ENCODE data around the gene IKBIP. TPM values are rescaled to one million over a fixed set of nuclear protein-coding genes. Genes with fewer than 3 reads are reported as not detected.
A peak's percentile ranks its signal among the peaks of the same experiment; 100 is the strongest.

The IKBIP gene
- total and polyA plus RNA-seq, 7 donors: 4.8 to 15.2 (median 7.2) TPM

DNA sequence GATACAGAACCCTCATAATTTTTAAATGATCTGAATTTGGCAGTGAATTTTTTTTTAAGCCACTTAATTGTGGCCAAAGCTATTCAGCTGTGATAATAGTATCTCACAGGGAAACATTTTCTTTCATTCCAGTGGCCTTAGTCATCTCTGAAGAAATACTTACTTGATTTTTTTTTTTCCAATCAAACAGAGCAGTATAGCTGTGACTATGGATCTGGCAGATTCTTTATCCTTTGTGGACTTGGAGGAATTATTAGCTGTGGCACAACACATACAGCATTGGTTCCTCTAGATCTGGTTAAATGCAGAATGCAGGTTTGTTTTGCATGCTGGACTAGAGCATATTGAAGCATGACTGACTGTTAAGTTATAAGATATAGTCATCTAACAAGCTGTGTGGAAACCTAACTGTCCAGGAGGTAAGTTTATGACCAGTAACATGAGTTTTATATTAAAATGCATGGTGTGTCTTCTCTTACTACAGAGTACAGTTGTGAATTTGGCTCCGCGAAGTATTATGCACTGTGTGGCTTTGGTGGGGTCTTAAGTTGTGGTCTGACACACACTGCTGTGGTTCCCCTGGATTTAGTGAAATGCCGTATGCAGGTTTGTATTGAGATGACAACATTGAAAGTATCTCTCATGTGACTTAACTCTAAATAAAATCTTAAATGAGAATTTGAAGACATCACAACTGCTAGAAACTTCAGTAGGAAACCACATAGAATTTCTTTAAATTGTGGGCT lies 49.2 kb downstream of the IKBIP start:
- Histone ChIP-seq H3K27me3 (no peaks in the 10 kb centered on the region), H3K36me3 (peaks cover 22 to 47% (median 31%) of the 10 kb centered on the region in 4 donors), H3K9me3 (no peaks in the 10 kb centered on the region), H3K4me3 (peak overlapping the region; percentile 76 to 98 (median 88)), H3K27ac (peak overlapping the region; percentile 94 to 100 (median 96)), H3K4me1 (peaks cover 0 to 40% (median 30%) of the 10 kb centered on the region in 4 donors)
- intact Hi-C loops (cut with DNase I): no loop called here
- 42 to 49% methylated on average over 3 of the region's 3 CpGs for WGBS, 2 donors
- DNase-seq: no peak
- TF ChIP-seq EP300 (IDR thresholded peaks at IDR 0.05) (no peak), POLR2AphosphoS5 (IDR thresholded peaks at IDR 0.05) (no peak), POLR2A (IDR thresholded peaks at IDR 0.05) (no peak)
- TF ChIP-seq, protein P1, sequence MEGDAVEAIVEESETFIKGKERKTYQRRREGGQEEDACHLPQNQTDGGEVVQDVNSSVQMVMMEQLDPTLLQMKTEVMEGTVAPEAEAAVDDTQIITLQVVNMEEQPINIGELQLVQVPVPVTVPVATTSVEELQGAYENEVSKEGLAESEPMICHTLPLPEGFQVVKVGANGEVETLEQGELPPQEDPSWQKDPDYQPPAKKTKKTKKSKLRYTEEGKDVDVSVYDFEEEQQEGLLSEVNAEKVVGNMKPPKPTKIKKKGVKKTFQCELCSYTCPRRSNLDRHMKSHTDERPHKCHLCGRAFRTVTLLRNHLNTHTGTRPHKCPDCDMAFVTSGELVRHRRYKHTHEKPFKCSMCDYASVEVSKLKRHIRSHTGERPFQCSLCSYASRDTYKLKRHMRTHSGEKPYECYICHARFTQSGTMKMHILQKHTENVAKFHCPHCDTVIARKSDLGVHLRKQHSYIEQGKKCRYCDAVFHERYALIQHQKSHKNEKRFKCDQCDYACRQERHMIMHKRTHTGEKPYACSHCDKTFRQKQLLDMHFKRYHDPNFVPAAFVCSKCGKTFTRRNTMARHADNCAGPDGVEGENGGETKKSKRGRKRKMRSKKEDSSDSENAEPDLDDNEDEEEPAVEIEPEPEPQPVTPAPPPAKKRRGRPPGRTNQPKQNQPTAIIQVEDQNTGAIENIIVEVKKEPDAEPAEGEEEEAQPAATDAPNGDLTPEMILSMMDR (IDR thresholded peaks at IDR 0.05): no peak

DNA sequence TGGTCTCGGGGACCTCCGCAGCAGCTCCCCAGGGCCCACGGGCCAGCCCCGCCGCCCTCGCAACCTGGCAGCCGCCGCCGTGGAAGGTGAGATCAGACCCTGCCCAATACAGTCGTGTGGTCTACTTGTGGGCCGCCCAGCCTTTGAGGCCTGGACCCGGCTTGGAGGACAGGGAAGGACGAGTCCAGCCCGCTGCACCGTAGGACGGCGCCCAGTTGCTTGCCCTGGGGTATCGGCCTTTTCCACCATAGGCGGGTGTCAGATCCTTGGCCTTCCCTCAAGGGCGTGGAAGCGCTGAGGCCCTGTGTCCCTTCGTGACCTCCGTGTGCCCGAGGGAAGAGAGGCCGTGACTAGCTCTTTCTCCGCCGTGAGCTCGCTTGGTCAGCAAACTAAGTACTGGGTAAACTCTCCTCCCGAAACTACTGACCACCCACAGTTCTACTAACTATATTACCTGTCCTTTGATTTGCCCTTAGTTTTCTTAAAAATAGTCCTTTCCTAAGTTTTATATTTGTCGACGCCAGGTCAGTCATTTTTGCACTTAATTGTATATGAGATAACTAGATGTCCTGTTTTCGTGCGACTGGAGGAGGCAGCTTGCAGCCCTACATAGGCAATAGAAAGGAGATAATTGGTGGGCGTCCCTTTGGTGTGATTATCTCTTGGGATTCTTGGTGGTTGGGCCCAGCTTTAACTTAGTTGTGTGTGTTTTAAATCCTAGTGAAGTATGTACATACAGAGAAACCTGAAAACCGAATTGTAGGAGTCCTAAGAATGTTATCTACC lies 50.3 kb downstream of the IKBIP start:
- H3K27ac ChIP-seq: peak overlapping the region; percentile 94 to 100 (median 96)
- peaks cover 0 to 40% (median 30%) of the 10 kb centered on the region in 4 donors for H3K4me1 ChIP-seq
- H3K4me3 ChIP-seq: peak overlapping the region; percentile 76 to 98 (median 88)
- H3K36me3 ChIP-seq: peaks cover 12 to 36% (median 19%) of the 10 kb centered on the region in 4 donors
- peak in 1 of 4 donors; percentile 14 for TF ChIP-seq POLR2AphosphoS5 (IDR thresholded peaks at IDR 0.05)
- TF ChIP-seq, protein P1 (IDR thresholded peaks at IDR 0.05): no peak
- no peak for TF ChIP-seq EP300 (IDR thresholded peaks at IDR 0.05)
- DNase-seq: peak; percentile 77
- intact Hi-C loops (cut with DNase I): loop anchor here (5.0 kb wide), 1 partner anchor 77 kb away; the partner anchor contains the start of gene TMPO
- no peaks in the 10 kb centered on the region for H3K9me3 ChIP-seq
- no peaks in the 10 kb centered on the region for H3K27me3 ChIP-seq
- WGBS, 2 donors: 0% methylated on average over 35 of the region's 35 CpGs

DNA sequence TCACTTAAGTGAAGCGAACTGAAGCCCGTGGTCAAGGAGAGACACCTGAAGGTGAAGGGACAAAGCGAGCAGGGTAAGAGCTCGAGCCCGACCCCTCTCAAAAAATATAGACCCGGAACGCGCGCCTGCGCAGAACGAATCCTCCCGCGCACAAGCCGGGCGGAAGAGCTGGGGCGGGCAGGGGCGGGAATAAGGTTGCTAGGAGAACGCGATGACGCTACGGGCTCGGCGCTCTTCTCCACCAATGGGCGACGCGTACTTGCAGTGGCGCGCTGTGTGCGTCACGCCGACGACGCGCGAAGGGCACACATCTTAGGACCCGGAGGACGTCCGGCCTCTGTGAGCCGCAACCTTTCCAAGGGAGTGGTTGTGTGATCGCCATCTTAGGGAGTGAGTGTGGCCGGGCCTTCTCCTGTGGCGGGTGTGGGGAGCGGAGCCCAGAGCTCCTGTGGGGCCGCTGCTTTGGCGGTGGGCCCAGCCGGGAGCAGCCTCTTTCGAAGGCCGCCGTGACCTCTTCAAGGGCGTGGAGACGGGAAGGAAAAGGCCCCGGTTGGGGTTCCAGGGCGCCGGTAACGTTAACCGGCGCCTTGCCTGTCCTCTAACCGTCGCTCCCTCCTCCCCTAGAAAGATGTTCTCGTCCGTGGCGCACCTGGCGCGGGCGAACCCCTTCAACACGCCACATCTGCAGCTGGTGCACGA lies 51.1 kb downstream of the IKBIP start, which contains the start of gene SLC25A3:
TSS of gene SLC25A3 (plus strand) at position 336 of the 699 bp plus-strand sequence. CDS start at position 629, 293 bp downstream.
- intact Hi-C loops (cut with DNase I): loop anchor here (1.0 to 5.0 kb wide), 3 partner anchors 52 to 89 kb away; partner anchors contain the start of genes APAF1 and TMPO
- TF ChIP-seq EP300 (IDR thresholded peaks at IDR 0.05) (peak in 1 of 4 donors; percentile 6), POLR2AphosphoS5 (IDR thresholded peaks at IDR 0.05) (peak; percentile 100), POLR2A (IDR thresholded peaks at IDR 0.05) (peak; percentile 96 to 97)
- TF ChIP-seq, protein P1 (IDR thresholded peaks at IDR 0.05): no peak
- WGBS, 2 donors: 0% methylated on average over 67 of the region's 67 CpGs

DNA sequence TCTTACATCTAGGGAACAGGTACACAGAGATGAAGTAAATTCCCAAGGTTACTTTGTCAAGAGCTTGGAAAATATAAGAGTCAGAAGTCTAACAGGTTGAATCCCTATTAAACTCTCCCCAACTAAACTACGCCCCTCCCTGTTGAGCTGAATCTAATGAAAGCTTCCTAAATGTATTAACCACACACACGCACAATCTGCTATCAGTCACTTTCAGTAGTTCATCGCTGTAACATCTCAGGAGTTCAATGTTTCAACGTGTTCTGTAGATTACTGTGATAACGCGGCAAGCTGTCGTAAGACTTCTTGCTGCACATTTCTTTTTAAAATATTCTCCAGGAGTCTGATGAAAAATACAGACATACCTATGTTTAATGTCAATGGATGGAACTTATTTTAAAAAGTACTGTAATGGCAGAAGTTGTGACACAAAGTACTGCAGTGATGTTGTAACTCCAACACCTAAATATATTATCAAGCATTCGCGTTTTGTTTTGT lies 51.7 kb downstream of the IKBIP start:
- Histone ChIP-seq H3K27ac (peak overlapping the region; percentile 94 to 100 (median 96)), H3K27me3 (no peaks in the 10 kb centered on the region), H3K9me3 (no peaks in the 10 kb centered on the region), H3K4me3 (peak overlapping the region; percentile 76 to 98 (median 88)), H3K36me3 (peaks cover 0 to 22% (median 6%) of the 10 kb centered on the region in 4 donors), H3K4me1 (peaks cover 0 to 36% (median 30%) of the 10 kb centered on the region in 4 donors)
- intact Hi-C loops (cut with DNase I): loop anchor here (1.0 to 5.0 kb wide), 3 partner anchors 52 to 89 kb away; partner anchors contain the start of genes APAF1 and TMPO
- 21 to 41% methylated on average over 9 of the region's 9 CpGs for WGBS, 2 donors
- DNase-seq: no peak
- TF ChIP-seq POLR2AphosphoS5 (IDR thresholded peaks at IDR 0.05) (no peak), POLR2A (IDR thresholded peaks at IDR 0.05) (no peak), EP300 (IDR thresholded peaks at IDR 0.05) (no peak)
- TF ChIP-seq, protein P1 (IDR thresholded peaks at IDR 0.05): no peak

More for the DNA sequence above, 51.1 kb downstream of the IKBIP start, which contains the start of gene SLC25A3:
- Histone ChIP-seq H3K36me3 (peaks cover 5 to 28% (median 12%) of the 10 kb centered on the region in 4 donors), H3K27me3 (no peaks in the 10 kb centered on the region), H3K27ac (peak within 1 kb of the TSS; percentile 94 to 100 (median 96)), H3K9me3 (no peaks in the 10 kb centered on the region), H3K4me3 (peak within 1 kb of the TSS; percentile 76 to 98 (median 88)), H3K4me1 (peaks cover 0 to 40% (median 30%) of the 10 kb centered on the region in 4 donors)
- peak; percentile 98 for DNase-seq

All from sigmoid colon (tissue), 7 donors.